Rectal smooth muscle tissue (tissue), 1 donor: Measurements from ENCODE around the gene GNB5.
"Not testable (repeated sequence)": the region's sequence is repeated elsewhere in the genome, so short reads cannot be mapped to it uniquely, and the experiment has no call there.

Experiments
- H3K27ac ChIP-seq: one replicate; pipeline ENCODE4 v1.7.0; 2013; ENCODE audit warnings: low read depth, low read length, inconsistent platforms
- H3K27me3 ChIP-seq: one replicate; pipeline ENCODE4 v1.7.0; 2013; ENCODE audit warnings: low read length; ENCODE audit not compliant: control insufficient read depth, insufficient read depth
- H3K36me3 ChIP-seq: one replicate; pipeline ENCODE4 v1.7.0; 2013; ENCODE audit warnings: low read length; ENCODE audit not compliant: control insufficient read depth, insufficient read depth
- H3K4me1 ChIP-seq: one replicate; pipeline ENCODE4 v1.7.0; 2013; ENCODE audit warnings: low read length; ENCODE audit not compliant: control insufficient read depth, insufficient read depth
- H3K4me3 ChIP-seq: one replicate; pipeline ENCODE4 v1.7.0; 2013; ENCODE audit warnings: low read length
- H3K9ac ChIP-seq: one replicate; pipeline ENCODE4 v1.7.0; 2013; ENCODE audit warnings: low read length

Gene GNB5

GRCh38 chr15:52097180-52097579 is 94.0 kb downstream of the GNB5 start:
- Histone ChIP-seq H3K4me1 (peaks cover 3% of the 10 kb centered on the region), H3K27me3 (no peaks in the 10 kb centered on the region), H3K9ac (no peak overlapping the region), H3K27ac (no peak overlapping the region), H3K4me3 (no peak overlapping the region), H3K36me3 (no peaks in the 10 kb centered on the region)

GRCh38 chr15:52096536-52096935 is 94.7 kb downstream of the GNB5 start:
- H3K27ac ChIP-seq, H3K9ac ChIP-seq, H3K4me1 ChIP-seq, H3K27me3 ChIP-seq, H3K36me3 ChIP-seq, H3K4me3 ChIP-seq: not testable (repeated sequence)

- no peak overlapping the region for H3K9ac ChIP-seq
- no peak overlapping the region for H3K27ac ChIP-seq
- H3K36me3 ChIP-seq: no peaks in the 10 kb centered on the region
- no peak overlapping the region for H3K4me3 ChIP-seq
- H3K27me3 ChIP-seq: no peaks in the 10 kb centered on the region
- peaks cover 3% of the 10 kb centered on the region for H3K4me1 ChIP-seq
These were observed 95.5 kb downstream of the GNB5 start for GRCh38 chr15:52095597-52096262.

GRCh38 chr15:52094811-52095584 is 96.2 kb downstream of the GNB5 start:
- H3K4me1 ChIP-seq: peaks cover 3% of the 10 kb centered on the region
- H3K27ac ChIP-seq: no peak overlapping the region
- no peak overlapping the region for H3K4me3 ChIP-seq
- no peaks in the 10 kb centered on the region for H3K27me3 ChIP-seq
- no peaks in the 10 kb centered on the region for H3K36me3 ChIP-seq
- no peak overlapping the region for H3K9ac ChIP-seq

DNA sequence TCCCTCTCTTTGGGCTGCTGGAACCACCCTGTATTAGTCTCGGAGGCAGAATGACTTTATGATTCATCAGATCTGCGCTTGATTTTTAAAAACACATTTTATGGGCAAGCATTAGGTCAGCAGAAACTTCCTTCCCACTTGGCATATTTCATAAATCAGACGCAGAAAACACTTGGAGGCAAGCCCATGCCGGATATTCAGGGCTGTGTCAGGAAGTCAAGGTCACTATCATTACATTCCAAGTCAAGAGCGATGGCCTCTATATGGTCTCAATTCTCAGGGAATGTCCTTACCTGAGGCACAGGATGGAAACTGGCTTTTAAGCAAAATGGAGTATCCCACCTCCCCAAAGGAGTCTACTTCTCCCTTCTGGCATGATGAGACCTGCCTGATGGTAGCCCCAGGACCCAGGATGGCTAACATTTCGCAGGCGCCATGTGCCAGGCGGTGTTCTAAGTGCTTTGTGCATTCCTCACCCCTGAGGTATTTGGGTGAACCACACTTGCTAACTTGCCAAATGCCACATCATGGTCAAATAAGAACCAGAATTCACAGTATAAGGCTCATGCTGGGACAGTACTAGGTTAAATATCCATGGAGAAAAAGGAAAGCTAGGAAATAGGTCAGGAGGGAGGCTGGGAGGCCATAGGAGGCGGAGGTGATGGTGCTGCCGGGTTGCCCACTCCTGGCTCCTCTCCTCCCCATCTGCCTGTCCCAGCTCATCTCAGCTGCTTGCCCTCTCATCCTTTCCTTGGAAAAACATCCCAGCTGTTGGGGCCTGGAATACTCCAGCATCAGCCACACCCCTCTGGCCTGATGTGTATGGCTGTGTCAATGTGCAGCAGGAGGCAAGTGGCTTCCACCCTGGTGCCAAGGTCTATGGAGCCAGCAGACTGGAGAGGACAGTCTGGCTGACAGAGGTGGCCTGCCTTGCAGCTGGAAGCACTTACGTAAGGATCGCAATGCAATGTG is 97.4 kb downstream of the GNB5 start:
- Histone ChIP-seq H3K36me3 (no peaks in the 10 kb centered on the region), H3K27ac (no peak overlapping the region), H3K4me3 (no peak overlapping the region), H3K9ac (no peak overlapping the region), H3K4me1 (peaks cover 3% of the 10 kb centered on the region), H3K27me3 (no peaks in the 10 kb centered on the region)

- H3K9ac ChIP-seq: no peak overlapping the region
- H3K4me1 ChIP-seq: peaks cover 3% of the 10 kb centered on the region
- H3K4me3 ChIP-seq: no peak overlapping the region
- H3K36me3 ChIP-seq: no peaks in the 10 kb centered on the region
- no peak overlapping the region for H3K27ac ChIP-seq
- no peaks in the 10 kb centered on the region for H3K27me3 ChIP-seq
These were observed 98.0 kb downstream of the GNB5 start for GRCh38 chr15:52093167-52093538.

DNA sequence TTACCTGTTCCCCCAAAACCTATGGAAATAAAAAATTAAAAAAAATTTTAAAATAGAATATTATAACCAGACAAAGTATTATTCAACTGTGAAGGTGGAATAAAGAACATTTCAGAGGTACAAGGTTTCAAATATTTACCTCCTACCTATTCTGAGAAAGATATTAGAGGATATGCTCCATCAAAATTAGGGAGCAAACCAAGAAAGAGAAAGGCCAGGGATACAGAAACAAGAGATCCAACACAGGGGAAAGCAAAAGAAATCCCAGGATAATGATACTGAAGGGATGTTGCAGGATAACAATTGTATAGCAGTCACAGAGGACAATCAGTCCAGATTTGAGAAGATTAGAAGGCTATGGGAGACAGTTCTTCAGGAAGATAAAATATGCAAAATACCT is 101.0 kb downstream of the GNB5 start:
- Histone ChIP-seq H3K4me3 (no peak overlapping the region), H3K27ac (no peak overlapping the region), H3K4me1 (peaks cover 3% of the 10 kb centered on the region), H3K9ac (no peak overlapping the region), H3K27me3 (no peaks in the 10 kb centered on the region), H3K36me3 (no peaks in the 10 kb centered on the region)

DNA sequence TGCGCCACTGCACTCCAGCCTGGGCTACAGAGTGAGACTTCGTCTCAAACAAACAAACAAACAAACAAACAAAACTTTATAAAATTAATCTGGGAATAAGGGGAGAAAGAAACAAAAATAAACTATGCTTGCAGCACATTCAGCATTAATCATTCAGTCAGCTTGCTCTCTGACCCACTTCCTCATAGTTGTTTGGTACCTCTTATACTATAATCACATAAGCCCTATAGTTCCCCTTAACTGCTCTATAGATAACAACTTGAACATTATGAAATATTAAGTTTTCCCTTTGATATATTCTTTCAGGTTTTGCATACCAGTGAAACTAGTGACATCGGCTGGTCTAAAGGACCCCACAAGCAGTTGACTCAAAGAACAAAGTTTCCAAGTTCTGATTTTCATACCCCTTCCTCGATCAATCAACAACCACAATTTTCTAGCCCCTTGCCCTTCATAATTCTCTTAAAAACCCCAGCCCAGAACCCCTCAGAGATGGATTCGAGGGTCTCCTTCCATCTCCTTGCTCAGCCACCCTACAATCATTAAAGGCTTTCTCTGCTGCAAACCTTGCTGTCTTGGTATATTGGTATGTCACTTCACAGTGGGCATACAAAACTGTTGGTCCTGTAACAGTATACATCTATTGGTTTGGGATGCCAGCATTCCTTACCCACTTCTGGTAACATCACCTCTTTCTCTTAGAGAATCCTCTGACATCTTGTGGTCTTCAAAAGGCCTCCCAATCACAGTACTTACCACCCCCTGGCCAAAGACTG is 105.0 kb downstream of the GNB5 start:
- Histone ChIP-seq H3K9ac (no peak overlapping the region), H3K27ac (no peak overlapping the region), H3K36me3 (no peaks in the 10 kb centered on the region), H3K27me3 (no peaks in the 10 kb centered on the region), H3K4me3 (no peak overlapping the region), H3K4me1 (no peaks in the 10 kb centered on the region)

- Histone ChIP-seq H3K4me1 (no peaks in the 10 kb centered on the region), H3K4me3 (no peak overlapping the region), H3K36me3 (no peaks in the 10 kb centered on the region), H3K27ac (no peak overlapping the region), H3K27me3 (no peaks in the 10 kb centered on the region), H3K9ac (no peak overlapping the region)
These were observed 105.9 kb downstream of the GNB5 start for GRCh38 chr15:52085299-52085698.

DNA sequence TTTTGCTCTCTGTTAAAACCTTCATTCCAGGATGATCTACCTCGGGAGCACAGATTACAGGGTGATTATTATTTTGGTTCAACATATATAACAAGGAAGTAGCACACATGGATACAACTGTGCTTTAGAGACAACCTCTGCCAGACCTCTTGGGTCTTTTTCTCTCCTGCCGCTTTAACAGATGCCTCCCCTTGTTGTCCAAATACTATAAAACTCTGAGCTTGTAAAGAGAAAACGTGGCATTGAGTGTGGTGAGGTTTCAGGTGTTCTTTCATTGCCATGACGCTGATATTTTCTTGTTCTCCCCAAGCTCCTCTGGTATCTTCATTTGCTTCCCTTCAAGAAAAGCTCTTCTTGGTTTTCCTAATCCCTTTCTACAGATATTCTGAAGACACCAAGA is 107.6 kb downstream of the GNB5 start:
- no peaks in the 10 kb centered on the region for H3K4me1 ChIP-seq
- no peaks in the 10 kb centered on the region for H3K36me3 ChIP-seq
- H3K27me3 ChIP-seq: no peaks in the 10 kb centered on the region
- H3K9ac ChIP-seq: no peak overlapping the region
- no peak overlapping the region for H3K27ac ChIP-seq
- no peak overlapping the region for H3K4me3 ChIP-seq

DNA sequence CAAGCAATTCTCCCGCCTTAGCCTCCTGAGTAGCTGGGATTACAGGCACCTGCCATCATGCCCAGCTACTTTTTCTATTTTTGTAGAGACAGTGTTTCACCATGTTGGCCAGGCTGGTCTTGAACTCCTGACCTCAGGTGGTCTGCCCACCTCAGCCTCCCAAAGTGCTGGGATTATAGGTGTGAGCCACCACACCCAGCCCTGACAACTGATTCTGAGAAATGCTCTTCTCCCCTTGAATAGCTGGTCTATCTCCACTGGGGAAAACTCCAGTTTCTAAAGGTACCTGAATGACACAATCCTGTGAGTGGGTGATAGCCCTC is 108.2 kb downstream of the GNB5 start:
- not testable (repeated sequence) for H3K4me1 ChIP-seq, H3K9ac ChIP-seq, H3K27me3 ChIP-seq, H3K4me3 ChIP-seq, H3K36me3 ChIP-seq, H3K27ac ChIP-seq
